Measurements from ENCODE around the gene PPP1R9B.

DNA sequence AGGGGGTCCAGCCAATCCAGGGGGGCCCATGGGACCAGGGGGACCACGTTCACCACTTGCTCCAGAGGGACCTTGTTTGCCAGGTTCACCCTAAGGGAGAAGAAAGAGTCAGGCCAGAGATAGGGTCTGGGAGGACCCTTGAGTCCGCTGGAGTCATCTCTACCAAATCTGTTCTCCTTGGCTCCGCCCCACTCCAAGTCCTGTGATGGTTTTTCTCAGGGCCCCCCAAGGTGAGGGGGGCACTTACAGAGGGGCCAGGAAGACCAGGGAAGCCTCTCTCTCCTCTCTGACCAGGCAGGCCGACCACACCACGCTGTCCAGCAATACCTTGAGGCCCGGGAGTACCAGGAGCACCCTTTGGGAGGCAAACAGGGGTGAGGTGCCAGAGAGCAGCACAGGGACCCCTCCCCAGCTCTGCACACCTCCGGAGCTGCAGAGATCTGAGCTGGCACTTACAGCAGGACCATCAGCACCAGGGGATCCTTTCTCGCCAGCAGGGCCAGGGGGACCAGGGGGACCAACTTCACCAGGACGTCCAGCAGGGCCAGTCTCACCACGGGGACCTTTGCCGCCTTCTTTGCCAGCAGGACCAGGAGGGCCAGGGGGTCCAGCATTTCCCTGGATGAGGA lies 38.6 kb upstream of the PPP1R9B start:
- TF ChIP-seq, protein P1, sequence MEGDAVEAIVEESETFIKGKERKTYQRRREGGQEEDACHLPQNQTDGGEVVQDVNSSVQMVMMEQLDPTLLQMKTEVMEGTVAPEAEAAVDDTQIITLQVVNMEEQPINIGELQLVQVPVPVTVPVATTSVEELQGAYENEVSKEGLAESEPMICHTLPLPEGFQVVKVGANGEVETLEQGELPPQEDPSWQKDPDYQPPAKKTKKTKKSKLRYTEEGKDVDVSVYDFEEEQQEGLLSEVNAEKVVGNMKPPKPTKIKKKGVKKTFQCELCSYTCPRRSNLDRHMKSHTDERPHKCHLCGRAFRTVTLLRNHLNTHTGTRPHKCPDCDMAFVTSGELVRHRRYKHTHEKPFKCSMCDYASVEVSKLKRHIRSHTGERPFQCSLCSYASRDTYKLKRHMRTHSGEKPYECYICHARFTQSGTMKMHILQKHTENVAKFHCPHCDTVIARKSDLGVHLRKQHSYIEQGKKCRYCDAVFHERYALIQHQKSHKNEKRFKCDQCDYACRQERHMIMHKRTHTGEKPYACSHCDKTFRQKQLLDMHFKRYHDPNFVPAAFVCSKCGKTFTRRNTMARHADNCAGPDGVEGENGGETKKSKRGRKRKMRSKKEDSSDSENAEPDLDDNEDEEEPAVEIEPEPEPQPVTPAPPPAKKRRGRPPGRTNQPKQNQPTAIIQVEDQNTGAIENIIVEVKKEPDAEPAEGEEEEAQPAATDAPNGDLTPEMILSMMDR (IDR thresholded peaks at IDR 0.05) = no peak
- TF ChIP-seq POLR2A (IDR thresholded peaks at IDR 0.05) = no peak
